Measurements from ENCODE around the gene KCNC3.

GRCh38 chr19:50317115-50317514, 12.1 kb downstream of the KCNC3 start:
- TF ChIP-seq CTCF (IDR thresholded peaks at IDR 0.05; ENCODE audit: low read depth, low read length, poor library complexity, severe bottlenecking) (no peak), EZH2phosphoT487 (IDR thresholded peaks at IDR 0.05; ENCODE audit: borderline replicate concordance, low read length) (no peak)

All from DOHH2 (cell line).